Stimulated activated CD4-positive, alpha-beta T cell treated with anti-CD3 and anti-CD28 coated beads, Interleukin-4, amount 100 ng/mL, for 24 hours (primary cell): Measurements from ENCODE around the gene LHFPL2.
"Not testable (repeated sequence)": the region's sequence is repeated elsewhere in the genome, so short reads cannot be mapped to it uniquely, and the experiment has no call there.

Experiments
- DNase-seq: peaks from one replicate; pipeline ENCODE4 v3.0.0-alpha.2; 2020

Gene LHFPL2

GRCh38 chr5:78496373-78496772 is 152.2 kb downstream of the LHFPL2 start:
- no peak for DNase-seq

- no peak for DNase-seq
Measured at GRCh38 chr5:78495800-78496199, 152.8 kb downstream of the LHFPL2 start.

- no peak for DNase-seq
Measured at GRCh38 chr5:78492650-78493049, 155.9 kb downstream of the LHFPL2 start.

GRCh38 chr5:78492224-78492623 is 156.3 kb downstream of the LHFPL2 start:
- no peak for DNase-seq

GRCh38 chr5:78490709-78491485 is 157.7 kb downstream of the LHFPL2 start:
- DNase-seq: no peak

- no peak for DNase-seq
Measured at GRCh38 chr5:78487846-78488245, 160.7 kb downstream of the LHFPL2 start.

- DNase-seq: no peak
Measured at GRCh38 chr5:78486218-78486617, 162.4 kb downstream of the LHFPL2 start.

- DNase-seq: no peak
Measured at GRCh38 chr5:78483809-78484521, 164.6 kb downstream of the LHFPL2 start.

GRCh38 chr5:78482948-78483347 is 165.6 kb downstream of the LHFPL2 start:
- DNase-seq: no peak

GRCh38 chr5:78476795-78477194 is 171.8 kb downstream of the LHFPL2 start:
- no peak for DNase-seq

GRCh38 chr5:78475370-78475769 is 173.2 kb downstream of the LHFPL2 start:
- no peak for DNase-seq

GRCh38 chr5:78473751-78474150 is 174.8 kb downstream of the LHFPL2 start:
- no peak for DNase-seq

- no peak for DNase-seq
Measured at GRCh38 chr5:78472469-78473106, 176.0 kb downstream of the LHFPL2 start.

- DNase-seq: no peak
Measured at GRCh38 chr5:78471896-78472295, 176.7 kb downstream of the LHFPL2 start.

GRCh38 chr5:78467752-78468357 is 180.7 kb downstream of the LHFPL2 start:
- no peak for DNase-seq

- DNase-seq: no peak
Measured at GRCh38 chr5:78467140-78467539, 181.4 kb downstream of the LHFPL2 start.

GRCh38 chr5:78458843-78459242 is 189.7 kb downstream of the LHFPL2 start:
- no peak for DNase-seq

- DNase-seq: not testable (repeated sequence)
Measured at GRCh38 chr5:78457507-78457906, 191.1 kb downstream of the LHFPL2 start.

- DNase-seq: no peak
Measured at GRCh38 chr5:78449103-78449502, 199.5 kb downstream of the LHFPL2 start.

- DNase-seq: no peak
Measured at GRCh38 chr5:78447775-78448424, 200.7 kb downstream of the LHFPL2 start.
